Esophagus muscularis mucosa (tissue), 4 donors: ENCODE measurements around the gene IQCH. TPM values are rescaled to one million over a fixed set of nuclear protein-coding genes. Genes with fewer than 3 reads are reported as not detected.
A peak's percentile ranks its signal among the peaks of the same experiment; 100 is the strongest.
"Not testable (repeated sequence)": the region's sequence is repeated elsewhere in the genome, so short reads cannot be mapped to it uniquely, and the experiment has no call there.

Experiments
- DNase-seq: peaks from one replicate; pipeline ENCODE4 v3.0.0-alpha.2; 2017; ENCODE audit errors: extremely low spot score
- H3K27ac ChIP-seq, 4 donors: fragments of 200-600 bp; sonication (generic); replicated peaks in 1 of 4; 1 replicate in 3 of 4; 2 replicates in 1 of 4; pipeline ENCODE4 v1.5.1; 2016 to 2019; ENCODE audit warnings: mild to moderate bottlenecking in 1 of 4
- H3K27me3 ChIP-seq, 4 donors: fragments of 200-600 bp; sonication (generic); one replicate each; pipeline versions ENCODE4 v1.5.1 to v1.6.0; 2016 to 2019
- H3K36me3 ChIP-seq, 4 donors: fragments of 200-600 bp; sonication (generic); one replicate each; pipeline ENCODE4 v1.5.1; 2016 to 2019
- H3K4me1 ChIP-seq, 4 donors: fragments of 200-600 bp; sonication (generic); one replicate each; pipeline ENCODE4 v1.5.1; 2016 to 2019
- H3K4me3 ChIP-seq, 4 donors: fragments of 200-600 bp; sonication (generic); 1 replicate in 2 of 4; 2 replicates in 2 of 4; pipeline ENCODE4 v1.5.1; 2016 to 2019; ENCODE audit warnings: mild to moderate bottlenecking in 4 of 4, moderate library complexity in 1 of 4
- H3K9me3 ChIP-seq, 4 donors: fragments of 200-600 bp; sonication (generic); 1 replicate in 3 of 4; 2 replicates in 1 of 4; pipeline ENCODE4 v1.5.1; 2016 to 2019
- CTCF ChIP-seq, 3 experiments: fragments of 200-600 bp in 2 of 3; fragments of 450-650 bp in 1 of 3; sonication (generic) in 2 of 3; IDR thresholded peaks; one replicate each; pipeline ENCODE4 v1.5.1; 2017 to 2019; ENCODE audit warnings: antibody characterized with exemption in 3 of 3, mild to moderate bottlenecking in 2 of 3, moderate library complexity in 1 of 3
- EP300 ChIP-seq: sonication (generic); formaldehyde crosslinking; IDR thresholded peaks from one replicate; pipeline ENCODE4 v1.6.1; 2017; ENCODE audit warnings: antibody characterized with exemption
- POLR2A ChIP-seq: fragments of 450-650 bp; IDR thresholded peaks from one replicate; pipeline ENCODE4 v1.6.1; 2017; ENCODE audit warnings: antibody characterized with exemption, moderate library complexity, mild to moderate bottlenecking, low read depth
- POLR2AphosphoS5 ChIP-seq, 2 donors: sonication (generic); formaldehyde crosslinking; IDR thresholded peaks; one replicate each; pipeline ENCODE4 v1.6.1; 2017; ENCODE audit warnings: antibody characterized with exemption in 2 of 2
- WGBS: methylation state at CpG from one replicate; pipeline ENCODE4 v1.1.5; 2018; 5-methylcytosine and 5-hydroxymethylcytosine counted together
- intact Hi-C: fragments of 100-400 bp; cut with DNase I; formaldehyde crosslinking; loops from one replicate; pipeline ENCODE4 v1.15.1; 2023
- total RNA-seq, 4 donors: library from RNA; depleted of rRNA; stranded (reverse); fragments of >200 nt; gene quantifications; one replicate each; pipeline versions ENCODE4 v1.1.0 to v1.2.1, GENCODE V29; 2016

IQCH gene
- total RNA-seq, 4 donors from 2014 or later, result 0.58 to 2.4 (median 1.2) TPM

- Histone ChIP-seq H3K9me3 (no peaks in the 10 kb centered on the region), H3K27ac (no peak overlapping the region), H3K4me1 (no peaks in the 10 kb centered on the region), H3K36me3 (peaks cover 0 to 5% (median 0%) of the 10 kb centered on the region in 4 donors), H3K27me3 (no peaks in the 10 kb centered on the region), H3K4me3 (no peak overlapping the region)
- WGBS, result 93% methylated on average over 6 of the region's 6 CpGs
- DNase-seq, result no peak
- TF ChIP-seq EP300 (no peak), POLR2A (no peak), CTCF (IDR thresholded peaks at IDR 0.05) (no peak), POLR2AphosphoS5 (IDR thresholded peaks at IDR 0.05) (no peak)
- intact Hi-C loops, result no loop called here
These were observed 166.5 kb downstream of the IQCH start for GRCh38 chr15:67421105-67421504.

- 81% methylated on average over 1 of the region's 1 CpG for WGBS
- H3K27ac ChIP-seq, result no peak overlapping the region
- no peaks in the 10 kb centered on the region for H3K4me1 ChIP-seq
- no peaks in the 10 kb centered on the region for H3K9me3 ChIP-seq
- TF ChIP-seq POLR2A, result no peak
- TF ChIP-seq POLR2AphosphoS5 (IDR thresholded peaks at IDR 0.05), result no peak
- TF ChIP-seq CTCF (IDR thresholded peaks at IDR 0.05), result no peak
- TF ChIP-seq EP300, result no peak
- H3K36me3 ChIP-seq, result peaks cover 0 to 5% (median 0%) of the 10 kb centered on the region in 4 donors
- intact Hi-C loops, result no loop called here
- no peaks in the 10 kb centered on the region for H3K27me3 ChIP-seq
- DNase-seq, result no peak
- no peak overlapping the region for H3K4me3 ChIP-seq
These were observed 167.7 kb downstream of the IQCH start for GRCh38 chr15:67422296-67422695.

- Histone ChIP-seq H3K36me3 (no peaks in the 10 kb centered on the region), H3K27me3 (no peaks in the 10 kb centered on the region), H3K9me3 (no peaks in the 10 kb centered on the region), H3K4me1 (no peaks in the 10 kb centered on the region), H3K4me3 (no peak overlapping the region), H3K27ac (no peak overlapping the region)
- peak; percentile 72 to 85 (median 72) for TF ChIP-seq CTCF (IDR thresholded peaks at IDR 0.05)
- no peak for TF ChIP-seq POLR2A
- DNase-seq, result no peak
- intact Hi-C loops, result loop anchor here (2.0 to 10.0 kb wide), 3 partner anchors 189 to 487 kb away; no protein-coding TSS in a partner anchor
- WGBS, result 56% methylated on average over 3 of the region's 3 CpGs
These were observed 179.0 kb downstream of the IQCH start for GRCh38 chr15:67433495-67434099.

GRCh38 chr15:67436351-67437250, 182.0 kb downstream of the IQCH start:
- not testable (repeated sequence) for H3K4me1 ChIP-seq, DNase-seq, H3K27me3 ChIP-seq, H3K27ac ChIP-seq, H3K9me3 ChIP-seq, H3K36me3 ChIP-seq, H3K4me3 ChIP-seq
- 73% methylated on average over 12 of the region's 13 CpGs for WGBS
- intact Hi-C loops, result loop anchor here (10.0 kb wide), 2 partner anchors 192 to 282 kb away; no protein-coding TSS in a partner anchor

GRCh38 chr15:67444100-67444499, 189.5 kb downstream of the IQCH start:
- H3K27me3 ChIP-seq, result no peaks in the 10 kb centered on the region
- intact Hi-C loops, result no loop called here
- TF ChIP-seq EP300 (no peak), CTCF (IDR thresholded peaks at IDR 0.05) (no peak), POLR2AphosphoS5 (IDR thresholded peaks at IDR 0.05) (no peak), POLR2A (no peak)
- peaks cover 0 to 8% (median 0%) of the 10 kb centered on the region in 4 donors for H3K36me3 ChIP-seq
- H3K27ac ChIP-seq, result no peak overlapping the region
- 77% methylated on average over 2 of the region's 2 CpGs for WGBS
- no peak overlapping the region for H3K4me3 ChIP-seq
- DNase-seq, result no peak
- no peaks in the 10 kb centered on the region for H3K4me1 ChIP-seq
- H3K9me3 ChIP-seq, result no peaks in the 10 kb centered on the region
